CD4-positive, alpha-beta T cell treated with Interleukin-21 for 1 hour (primary cell): ENCODE measurements around the gene ALDH7A1.
"Not testable (repeated sequence)": the region's sequence is repeated elsewhere in the genome, so short reads cannot be mapped to it uniquely, and the experiment has no call there.

Experiments used
- DNase-seq: peaks from one replicate; pipeline ENCODE4 v3.0.0-alpha.2; 2020

ALDH7A1 gene

GRCh38 chr5:126591549-126591948, 3.5 kb downstream of the ALDH7A1 start:
- no peak for DNase-seq

- DNase-seq: no peak
Observed at GRCh38 chr5:126589536-126590297, 5.3 kb downstream of the ALDH7A1 start.

- DNase-seq: no peak
Observed at GRCh38 chr5:126587551-126588390, 7.2 kb downstream of the ALDH7A1 start.

GRCh38 chr5:126583761-126584160, 11.3 kb downstream of the ALDH7A1 start:
- DNase-seq: no peak

- DNase-seq: no peak
Observed at GRCh38 chr5:126579716-126580115, 15.3 kb downstream of the ALDH7A1 start.

- no peak for DNase-seq
Observed at GRCh38 chr5:126577415-126577814, 17.6 kb downstream of the ALDH7A1 start.

- DNase-seq: no peak
Observed at GRCh38 chr5:126576974-126577373, 18.0 kb downstream of the ALDH7A1 start.

GRCh38 chr5:126575644-126576043, 19.4 kb downstream of the ALDH7A1 start:
- DNase-seq: no peak

- no peak for DNase-seq
Observed at GRCh38 chr5:126568206-126568755, 26.7 kb downstream of the ALDH7A1 start.

- no peak for DNase-seq
Observed at GRCh38 chr5:126562823-126563222, 32.2 kb downstream of the ALDH7A1 start.

- no peak for DNase-seq
Observed at GRCh38 chr5:126561908-126562307, 33.1 kb downstream of the ALDH7A1 start.

- DNase-seq: not testable (repeated sequence)
Observed at GRCh38 chr5:126555101-126555500, 39.9 kb downstream of the ALDH7A1 start.

GRCh38 chr5:126552614-126553013, 42.4 kb downstream of the ALDH7A1 start:
- no peak for DNase-seq

- peak; percentile 24 for DNase-seq
Observed at GRCh38 chr5:126544087-126544740, 50.8 kb downstream of the ALDH7A1 start.

- DNase-seq: no peak
Observed at GRCh38 chr5:126543660-126544059, 51.4 kb downstream of the ALDH7A1 start.

- DNase-seq: no peak
Observed at GRCh38 chr5:126543009-126543408, 52.0 kb downstream of the ALDH7A1 start.

- DNase-seq: no peak
Observed at GRCh38 chr5:126542441-126542840, 52.6 kb downstream of the ALDH7A1 start.

- no peak for DNase-seq
Observed at GRCh38 chr5:126540631-126541030, 54.4 kb downstream of the ALDH7A1 start.

GRCh38 chr5:126538579-126538978, 56.4 kb downstream of the ALDH7A1 start:
- no peak for DNase-seq

GRCh38 chr5:126536874-126537273, 58.1 kb downstream of the ALDH7A1 start:
- DNase-seq: no peak

- no peak for DNase-seq
Observed at GRCh38 chr5:126535856-126536545, 59.0 kb downstream of the ALDH7A1 start.

GRCh38 chr5:126534553-126534952, 60.5 kb downstream of the ALDH7A1 start:
- DNase-seq: no peak
